K562 (cell line): Measurements from ENCODE around the gene FERMT3. TPM values are rescaled to one million over a fixed set of nuclear protein-coding genes. Genes with fewer than 3 reads are reported as not detected.

Source experiments
- BHLHE40 ChIP-seq: IDR thresholded peaks from 2 replicates; pipeline ENCODE4 v1.6.1; 2011; ENCODE audit warnings: low read length, improper control_type of control experiment
- GTF2F1 ChIP-seq: IDR thresholded peaks from 2 replicates; pipeline ENCODE4 v1.6.1; 2011; ENCODE audit warnings: low read depth, low read length, improper control_type of control experiment
- MYNN ChIP-seq, 2 experiments: sonication (generic); formaldehyde crosslinking in 1 of 2; IDR thresholded peaks; 2 replicates each; pipeline versions ENCODE4 v1.5.0 to v1.6.1; 2016 to 2020; ENCODE audit warnings: antibody characterized with exemption in 1 of 2, missing genetic modification reagents in 1 of 2
- NCOA2 ChIP-seq, 2 experiments: fragments of 450-650 bp; IDR thresholded peaks; 2 replicates each; pipeline ENCODE4 v1.6.1; 2018; ENCODE audit warnings: mild to moderate bottlenecking in 2 of 2, moderate library complexity in 1 of 2; ENCODE audit not compliant: partially characterized antibody in 2 of 2
- NCOA4 ChIP-seq: fragments of 450-650 bp; IDR thresholded peaks from 2 replicates; pipeline ENCODE4 v1.6.1; 2018; ENCODE audit warnings: mild to moderate bottlenecking; ENCODE audit not compliant: partially characterized antibody
- SREBF1 ChIP-seq: fragments of 150-350 bp; IDR thresholded peaks from 2 replicates; pipeline ENCODE4 v1.6.1; 2014; ENCODE audit warnings: antibody characterized with exemption, low read depth, low read length, borderline replicate concordance
- TBL1XR1 ChIP-seq, 2 experiments: IDR thresholded peaks; 2 replicates each; pipeline ENCODE4 v1.6.1; 2012; ENCODE audit warnings: improper control_type of control experiment in 2 of 2, low read length in 2 of 2, mild to moderate bottlenecking in 1 of 2
- ZNF584 ChIP-seq: fragments of 200-800 bp; sonication (Bioruptor generic); IDR thresholded peaks from 2 replicates; pipeline ENCODE4 v1.6.1; 2016; ENCODE audit warnings: low read depth, mild to moderate bottlenecking, missing genetic modification characterization, missing compliant biosample characterization
- ZNF75A ChIP-seq: fragments of 450-650 bp; formaldehyde crosslinking; IDR thresholded peaks from 2 replicates; pipeline ENCODE4 v1.4.0; 2020; ENCODE audit warnings: mild to moderate bottlenecking
- ZNF830 ChIP-seq: fragments of 250-450 bp; sonication (Bioruptor Pico); IDR thresholded peaks from 2 replicates; pipeline ENCODE4 v1.5.0; 2021; ENCODE audit warnings: mild to moderate bottlenecking
- polyA plus RNA-seq, 8 experiments: library from polyadenylated mRNA; depleted of rRNA in 4 of 8; stranded (reverse) in 5 of 8; unstranded in 3 of 8; fragments of >200 nt; fragmentation: Nextera tagmentation in 2 of 8; fragmentation: Illumina TruSeq in 1 of 8; extraction: Ambion mirVana in 2 of 8; extraction: Trizol in 1 of 8; gene quantifications; 2 replicates each; pipeline versions ENCODE4 v1.2.1 to v1.2.3, GENCODE V29; 2011 to 2014; ENCODE audit warnings: inconsistent platforms in 1 of 8, missing spikeins in 1 of 8
- total RNA-seq, 7 experiments: library from RNA; depleted of rRNA in 6 of 7; stranded (reverse); fragments of >200 nt in 6 of 7; fragmentation: Illumina TruSeq in 2 of 7; extraction: Trizol in 2 of 7; gene quantifications; 2 replicates each; pipeline versions ENCODE4 v1.2.1 to v1.2.3, GENCODE V29; 2011 to 2021; ENCODE audit warnings: low replicate concordance in 1 of 7
- TF ChIP-seq, protein P1 (sequence below): fragments of 250-450 bp; sonication (Bioruptor Pico); IDR thresholded peaks from 2 replicates; pipeline ENCODE4 v1.4.0; 2020; ENCODE audit warnings: mild to moderate bottlenecking
- TF ChIP-seq, protein P2 (sequence below): fragments of 250-450 bp; sonication (Bioruptor Pico); IDR thresholded peaks from 2 replicates; pipeline ENCODE4 v1.8.0; 2022; ENCODE audit warnings: moderate library complexity, mild to moderate bottlenecking, inconsistent platforms
- TF ChIP-seq, protein P3 (sequence below): fragments of 150-350 bp; conservative IDR thresholded peaks from 2 replicates; pipeline ENCODE4 v1.6.1; 2014; ENCODE audit warnings: low read length
- TF ChIP-seq, protein P4 (sequence below): sonication (generic); formaldehyde crosslinking; IDR thresholded peaks from 2 replicates; pipeline ENCODE4 v1.8.0; 2022; ENCODE audit warnings: mild to moderate bottlenecking, missing genetic modification reagents

FERMT3 gene
- total and polyA plus RNA-seq, 9 of the 15 experiments (the other 6 are each of a cell fraction or from before 2014, with no cell fraction given) = 3.2 to 275 (median 79.7) TPM

DNA sequence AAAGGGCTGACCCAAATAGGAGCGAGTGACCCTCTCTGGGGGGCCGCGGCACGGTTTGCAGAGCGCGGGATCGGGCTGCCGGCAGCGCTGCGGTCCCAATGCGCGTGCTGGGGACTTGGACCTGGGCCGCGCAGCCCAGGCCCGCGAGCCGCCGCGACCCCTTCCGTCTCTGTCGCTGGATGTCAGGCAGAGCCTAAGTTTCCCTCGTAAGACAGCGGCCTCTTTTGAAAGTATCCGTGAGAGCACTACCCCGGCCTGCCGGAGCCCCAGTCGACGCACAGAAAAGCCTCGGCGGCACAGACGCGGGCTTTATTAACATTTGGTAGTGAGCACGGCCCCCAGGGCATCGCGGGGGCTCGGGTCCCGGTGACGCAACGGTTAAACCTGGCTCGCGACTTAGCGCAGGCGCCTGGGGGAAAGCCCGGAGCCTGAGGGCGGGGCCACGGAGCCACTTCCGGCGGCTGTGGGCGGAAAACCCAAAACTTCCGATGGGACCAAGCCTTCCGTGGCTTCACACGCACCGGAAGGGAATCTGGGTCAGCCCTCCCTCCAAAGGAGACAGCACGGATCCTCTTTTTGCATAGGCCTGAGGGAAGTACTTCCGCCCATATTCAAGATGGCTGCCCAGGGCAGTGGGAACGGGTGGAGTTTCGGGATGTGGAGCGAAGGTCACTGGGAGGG is 63.2 kb downstream of the FERMT3 start (continued):
- TF ChIP-seq, protein P1, sequence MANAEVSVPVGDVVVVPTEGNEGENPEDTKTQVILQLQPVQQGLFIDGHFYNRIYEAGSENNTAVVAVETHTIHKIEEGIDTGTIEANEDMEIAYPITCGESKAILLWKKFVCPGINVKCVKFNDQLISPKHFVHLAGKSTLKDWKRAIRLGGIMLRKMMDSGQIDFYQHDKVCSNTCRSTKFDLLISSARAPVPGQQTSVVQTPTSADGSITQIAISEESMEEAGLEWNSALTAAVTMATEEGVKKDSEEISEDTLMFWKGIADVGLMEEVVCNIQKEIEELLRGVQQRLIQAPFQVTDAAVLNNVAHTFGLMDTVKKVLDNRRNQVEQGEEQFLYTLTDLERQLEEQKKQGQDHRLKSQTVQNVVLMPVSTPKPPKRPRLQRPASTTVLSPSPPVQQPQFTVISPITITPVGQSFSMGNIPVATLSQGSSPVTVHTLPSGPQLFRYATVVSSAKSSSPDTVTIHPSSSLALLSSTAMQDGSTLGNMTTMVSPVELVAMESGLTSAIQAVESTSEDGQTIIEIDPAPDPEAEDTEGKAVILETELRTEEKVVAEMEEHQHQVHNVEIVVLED (CRISPR knock-in tag) = 0 out of 2 replicates have a peak, but pooled peaks have one; percentile 4
- TF ChIP-seq NCOA2 (IDR thresholded peaks at IDR 0.05; ENCODE audit: partially characterized antibody in 2 of 2) (no peak), NCOA4 (no peak), SREBF1 (0 out of 2 replicates have a peak, but pooled peaks have one; percentile 63), ZNF830 (CRISPR knock-in tag) (peak; percentile 93; the same call in 1 of the 2 replicates), ZNF75A (no peak), BHLHE40 (no peak), GTF2F1 (no peak; the same call in 1 of the 2 replicates), TBL1XR1 (IDR thresholded peaks at IDR 0.05; ENCODE audit: low read length in 2 of 2) (peak in 1 of 2 experiments; percentile 52; a peak in 1 of 4 replicates), MYNN (IDR thresholded peaks at IDR 0.05) (0 out of 2 replicates have a peak, but pooled peaks have one; percentile 7), MYNN (CRISPR knock-in tag; IDR thresholded peaks at IDR 0.05) (no peak), ZNF584 (CRISPR knock-in tag) (peak; percentile 71; the same call in 1 of the 2 replicates)
- TF ChIP-seq, protein P2, sequence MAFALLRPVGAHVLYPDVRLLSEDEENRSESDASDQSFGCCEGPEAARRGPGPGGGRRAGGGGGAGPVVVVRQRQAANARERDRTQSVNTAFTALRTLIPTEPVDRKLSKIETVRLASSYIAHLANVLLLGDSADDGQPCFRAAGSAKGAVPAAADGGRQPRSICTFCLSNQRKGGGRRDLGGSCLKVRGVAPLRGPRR (CRISPR knock-in tag) = no peak
- TF ChIP-seq, protein P3, sequence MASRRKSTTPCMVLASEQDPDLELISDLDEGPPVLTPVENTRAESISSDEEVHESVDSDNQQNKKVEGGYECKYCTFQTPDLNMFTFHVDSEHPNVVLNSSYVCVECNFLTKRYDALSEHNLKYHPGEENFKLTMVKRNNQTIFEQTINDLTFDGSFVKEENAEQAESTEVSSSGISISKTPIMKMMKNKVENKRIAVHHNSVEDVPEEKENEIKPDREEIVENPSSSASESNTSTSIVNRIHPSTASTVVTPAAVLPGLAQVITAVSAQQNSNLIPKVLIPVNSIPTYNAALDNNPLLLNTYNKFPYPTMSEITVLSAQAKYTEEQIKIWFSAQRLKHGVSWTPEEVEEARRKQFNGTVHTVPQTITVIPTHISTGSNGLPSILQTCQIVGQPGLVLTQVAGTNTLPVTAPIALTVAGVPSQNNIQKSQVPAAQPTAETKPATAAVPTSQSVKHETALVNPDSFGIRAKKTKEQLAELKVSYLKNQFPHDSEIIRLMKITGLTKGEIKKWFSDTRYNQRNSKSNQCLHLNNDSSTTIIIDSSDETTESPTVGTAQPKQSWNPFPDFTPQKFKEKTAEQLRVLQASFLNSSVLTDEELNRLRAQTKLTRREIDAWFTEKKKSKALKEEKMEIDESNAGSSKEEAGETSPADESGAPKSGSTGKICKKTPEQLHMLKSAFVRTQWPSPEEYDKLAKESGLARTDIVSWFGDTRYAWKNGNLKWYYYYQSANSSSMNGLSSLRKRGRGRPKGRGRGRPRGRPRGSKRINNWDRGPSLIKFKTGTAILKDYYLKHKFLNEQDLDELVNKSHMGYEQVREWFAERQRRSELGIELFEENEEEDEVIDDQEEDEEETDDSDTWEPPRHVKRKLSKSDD = 0 out of 2 replicates have a peak, but pooled peaks have one; percentile 12
- TF ChIP-seq, protein P4, sequence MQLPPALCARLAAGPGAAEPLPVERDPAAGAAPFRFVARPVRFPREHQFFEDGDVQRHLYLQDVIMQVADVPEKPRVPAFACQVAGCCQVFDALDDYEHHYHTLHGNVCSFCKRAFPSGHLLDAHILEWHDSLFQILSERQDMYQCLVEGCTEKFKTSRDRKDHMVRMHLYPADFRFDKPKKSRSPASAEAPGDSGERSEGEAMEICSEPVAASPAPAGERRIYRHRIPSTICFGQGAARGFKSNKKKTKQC = peak; percentile 66; the same call in 1 of the 2 replicates
